ENCODE data around the gene SPINK6.

SPINK6 gene

GRCh38 chr5:148177207-148177606, 25.6 kb upstream of the SPINK6 start:
- no peaks in the 10 kb centered on the region for H3K36me3 ChIP-seq (ENCODE audit: insufficient read depth, low read length)
- no peak overlapping the region for H3K9ac ChIP-seq (ENCODE audit: insufficient read length)
- H3K9me3 ChIP-seq (ENCODE audit: low read depth, low read length), result no peaks in the 10 kb centered on the region
- TF ChIP-seq EZH2 (IDR thresholded peaks at IDR 0.05) (no peak), FOXP2 (optimal IDR thresholded peaks at IDR 0.05; ENCODE audit: control extremely low read depth, extremely low read length, insufficient read depth) (no peak), POLR2AphosphoS5 (IDR thresholded peaks at IDR 0.05; ENCODE audit: borderline replicate concordance, low read depth, low read length) (no peak)
- H3K4me3 ChIP-seq, result no peak overlapping the region
- H3K27ac ChIP-seq, result no peak overlapping the region
- DNase-seq (ENCODE audit: low read depth, low spot score), result no peak

- Histone ChIP-seq H3K36me3 (ENCODE audit: insufficient read depth, low read length) (no peaks in the 10 kb centered on the region), H3K9ac (ENCODE audit: insufficient read length) (no peak overlapping the region), H3K9me3 (ENCODE audit: low read depth, low read length) (no peaks in the 10 kb centered on the region), H3K4me3 (no peak overlapping the region), H3K27ac (no peak overlapping the region)
- TF ChIP-seq EZH2 (IDR thresholded peaks at IDR 0.05) (no peak), POLR2AphosphoS5 (IDR thresholded peaks at IDR 0.05; ENCODE audit: borderline replicate concordance, low read depth, low read length) (no peak), FOXP2 (optimal IDR thresholded peaks at IDR 0.05; ENCODE audit: control extremely low read depth, extremely low read length, insufficient read depth) (no peak)
- peak; percentile 40 for DNase-seq (ENCODE audit: low read depth, low spot score)
These were observed 23.5 kb upstream of the SPINK6 start for GRCh38 chr5:148179234-148179824.

- DNase-seq (ENCODE audit: low read depth, low spot score), result no peak
- Histone ChIP-seq H3K9ac (ENCODE audit: insufficient read length) (no peak overlapping the region), H3K27ac (no peak overlapping the region), H3K9me3 (ENCODE audit: low read depth, low read length) (no peaks in the 10 kb centered on the region), H3K4me3 (no peak overlapping the region), H3K36me3 (ENCODE audit: insufficient read depth, low read length) (no peaks in the 10 kb centered on the region)
- TF ChIP-seq FOXP2 (optimal IDR thresholded peaks at IDR 0.05; ENCODE audit: control extremely low read depth, extremely low read length, insufficient read depth) (no peak), EZH2 (IDR thresholded peaks at IDR 0.05) (no peak), POLR2AphosphoS5 (IDR thresholded peaks at IDR 0.05; ENCODE audit: borderline replicate concordance, low read depth, low read length) (no peak)
These were observed 16.4 kb upstream of the SPINK6 start for GRCh38 chr5:148186248-148187003.

- no peaks in the 10 kb centered on the region for H3K9me3 ChIP-seq (ENCODE audit: low read depth, low read length)
- H3K36me3 ChIP-seq (ENCODE audit: insufficient read depth, low read length), result no peaks in the 10 kb centered on the region
- no peak for TF ChIP-seq POLR2AphosphoS5 (IDR thresholded peaks at IDR 0.05; ENCODE audit: borderline replicate concordance, low read depth, low read length)
- TF ChIP-seq FOXP2 (optimal IDR thresholded peaks at IDR 0.05; ENCODE audit: control extremely low read depth, extremely low read length, insufficient read depth), result no peak
- TF ChIP-seq EZH2 (IDR thresholded peaks at IDR 0.05), result no peak
- no peak overlapping the region for H3K27ac ChIP-seq
- DNase-seq (ENCODE audit: low read depth, low spot score), result no peak
- no peak overlapping the region for H3K9ac ChIP-seq (ENCODE audit: insufficient read length)
- H3K4me3 ChIP-seq, result no peak overlapping the region
These were observed 11.8 kb upstream of the SPINK6 start for GRCh38 chr5:148191010-148191409.

GRCh38 chr5:148193202-148193601, 9.6 kb upstream of the SPINK6 start:
- DNase-seq (ENCODE audit: low read depth, low spot score), result no peak
- Histone ChIP-seq H3K9ac (ENCODE audit: insufficient read length) (no peak overlapping the region), H3K27ac (no peak overlapping the region), H3K9me3 (ENCODE audit: low read depth, low read length) (no peaks in the 10 kb centered on the region), H3K36me3 (ENCODE audit: insufficient read depth, low read length) (no peaks in the 10 kb centered on the region), H3K4me3 (no peak overlapping the region)
- TF ChIP-seq FOXP2 (optimal IDR thresholded peaks at IDR 0.05; ENCODE audit: control extremely low read depth, extremely low read length, insufficient read depth), result no peak
- no peak for TF ChIP-seq EZH2 (IDR thresholded peaks at IDR 0.05)
- TF ChIP-seq POLR2AphosphoS5 (IDR thresholded peaks at IDR 0.05; ENCODE audit: borderline replicate concordance, low read depth, low read length), result no peak

GRCh38 chr5:148201151-148201550, 1.7 kb upstream of the SPINK6 start:
- Histone ChIP-seq H3K9ac (ENCODE audit: insufficient read length) (no peak overlapping the region), H3K36me3 (ENCODE audit: insufficient read depth, low read length) (no peaks in the 10 kb centered on the region), H3K27ac (no peak overlapping the region), H3K9me3 (ENCODE audit: low read depth, low read length) (no peaks in the 10 kb centered on the region), H3K4me3 (no peak overlapping the region)
- TF ChIP-seq EZH2 (IDR thresholded peaks at IDR 0.05) (no peak), POLR2AphosphoS5 (IDR thresholded peaks at IDR 0.05; ENCODE audit: borderline replicate concordance, low read depth, low read length) (no peak), FOXP2 (optimal IDR thresholded peaks at IDR 0.05; ENCODE audit: control extremely low read depth, extremely low read length, insufficient read depth) (no peak)
- no peak for DNase-seq (ENCODE audit: low read depth, low spot score)

- no peaks in the 10 kb centered on the region for H3K9me3 ChIP-seq (ENCODE audit: low read depth, low read length)
- TF ChIP-seq FOXP2 (optimal IDR thresholded peaks at IDR 0.05; ENCODE audit: control extremely low read depth, extremely low read length, insufficient read depth) (no peak), EZH2 (IDR thresholded peaks at IDR 0.05) (no peak), POLR2AphosphoS5 (IDR thresholded peaks at IDR 0.05; ENCODE audit: borderline replicate concordance, low read depth, low read length) (no peak)
- no peak for DNase-seq (ENCODE audit: low read depth, low spot score)
- no peak overlapping the region for H3K9ac ChIP-seq (ENCODE audit: insufficient read length)
- H3K36me3 ChIP-seq (ENCODE audit: insufficient read depth, low read length), result no peaks in the 10 kb centered on the region
- no peak overlapping the region for H3K27ac ChIP-seq
- H3K4me3 ChIP-seq, result no peak overlapping the region
These were observed 2.4 kb downstream of the SPINK6 start for GRCh38 chr5:148205044-148205806.

- no peak for DNase-seq (ENCODE audit: low read depth, low spot score)
- Histone ChIP-seq H3K9ac (ENCODE audit: insufficient read length) (no peak overlapping the region), H3K4me3 (no peak overlapping the region), H3K27ac (no peak overlapping the region), H3K9me3 (ENCODE audit: low read depth, low read length) (no peaks in the 10 kb centered on the region), H3K36me3 (ENCODE audit: insufficient read depth, low read length) (no peaks in the 10 kb centered on the region)
- TF ChIP-seq FOXP2 (optimal IDR thresholded peaks at IDR 0.05; ENCODE audit: control extremely low read depth, extremely low read length, insufficient read depth) (no peak), POLR2AphosphoS5 (IDR thresholded peaks at IDR 0.05; ENCODE audit: borderline replicate concordance, low read depth, low read length) (no peak)
These were observed 3.0 kb downstream of the SPINK6 start for GRCh38 chr5:148205865-148206264.

All from SK-N-MC (cell line).